22Rv1 (cell line): Measurements from ENCODE around the gene CD6.

ENCODE experiments used
- CTCF ChIP-seq: fragments of 450-650 bp; IDR thresholded peaks from 2 replicates; pipeline ENCODE4 v1.5.1; 2017; ENCODE audit warnings: mild to moderate bottlenecking
- ZFX ChIP-seq: fragments of 450-650 bp; IDR thresholded peaks from 2 replicates; pipeline ENCODE4 v1.6.1; 2017; ENCODE audit warnings: antibody characterized with exemption, borderline replicate concordance

- no peak for TF ChIP-seq CTCF
- TF ChIP-seq ZFX = no peak
These were observed 24.7 kb upstream of the CD6 start for GRCh38 chr11:60946601-60947264.
